H9 (cell line): ENCODE data around the gene MAP4K3. TPM values are rescaled to one million over a fixed set of nuclear protein-coding genes. Genes with fewer than 3 reads are reported as not detected.

Experiments used
- DNase-seq: peaks from one replicate; pipeline ENCODE4 v3.0.0-alpha.2; 2017
- H2AFZ ChIP-seq: one replicate; pipeline ENCODE4 v1.6.1; 2013; ENCODE audit warnings: mild to moderate bottlenecking, low read length, control low read depth, moderate library complexity
- H2AK5ac ChIP-seq: 2 replicates; pipeline ENCODE4 v1.6.1; 2013; ENCODE audit warnings: low read length, control low read depth, mixed read lengths; ENCODE audit not compliant: insufficient read length
- H2BK120ac ChIP-seq: one replicate; pipeline ENCODE4 v1.6.1; 2013; ENCODE audit warnings: low read depth, mild to moderate bottlenecking, low read length, control low read depth, inconsistent platforms; ENCODE audit not compliant: poor library complexity, severe bottlenecking
- H2BK12ac ChIP-seq: 2 replicates; pipeline ENCODE4 v1.6.1; 2013; ENCODE audit warnings: low read length, control low read depth, mixed read lengths, low read depth; ENCODE audit not compliant: insufficient read length
- H2BK15ac ChIP-seq: 2 replicates; pipeline ENCODE4 v1.6.1; 2013; ENCODE audit warnings: low read depth, low read length, control low read depth
- H2BK20ac ChIP-seq: one replicate; pipeline ENCODE4 v1.6.1; 2013; ENCODE audit warnings: low read depth, mild to moderate bottlenecking, low read length, control low read depth, inconsistent platforms; ENCODE audit not compliant: poor library complexity, severe bottlenecking
- H2BK5ac ChIP-seq: 2 replicates; pipeline ENCODE4 v1.6.1; 2013; ENCODE audit warnings: low read length, control low read depth, mixed read lengths; ENCODE audit not compliant: insufficient read length
- H3K14ac ChIP-seq: 2 replicates; pipeline ENCODE4 v1.6.1; 2013; ENCODE audit warnings: low read length, control low read depth; ENCODE audit not compliant: insufficient read depth
- H3K18ac ChIP-seq: 2 replicates; pipeline ENCODE4 v1.6.1; 2013; ENCODE audit warnings: low read depth, mild to moderate bottlenecking, mixed read lengths, low read length, control low read depth; ENCODE audit not compliant: insufficient read length
- H3K23ac ChIP-seq: 2 replicates; pipeline ENCODE4 v1.6.1; 2013; ENCODE audit warnings: low read length, control low read depth, mixed read lengths, low read depth; ENCODE audit not compliant: insufficient read length
- H3K23me2 ChIP-seq: 2 replicates; pipeline ENCODE4 v1.6.1; 2013; ENCODE audit warnings: low read depth, mild to moderate bottlenecking, mixed read lengths, low read length, control low read depth; ENCODE audit not compliant: insufficient read length, poor library complexity, severe bottlenecking
- H3K27ac ChIP-seq: 2 replicates; pipeline ENCODE4 v1.5.1; 2013; ENCODE audit warnings: low read length, control low read depth, mixed read lengths, low read depth; ENCODE audit not compliant: insufficient read length
- H3K27me3 ChIP-seq: 2 replicates; pipeline ENCODE4 v1.6.1; 2013; ENCODE audit warnings: low read length, control low read depth, inconsistent platforms; ENCODE audit not compliant: insufficient read depth
- H3K4ac ChIP-seq: 2 replicates; pipeline ENCODE4 v1.6.1; 2013; ENCODE audit warnings: low read depth, mild to moderate bottlenecking, control low read depth, inconsistent platforms, low read length, moderate library complexity
- H3K4me1 ChIP-seq: 2 replicates; pipeline ENCODE4 v1.6.1; 2013; ENCODE audit warnings: low read length, control low read depth, inconsistent platforms; ENCODE audit not compliant: insufficient read depth
- H3K4me2 ChIP-seq: 2 replicates; pipeline ENCODE4 v1.6.1; 2013; ENCODE audit warnings: low read length, control low read depth, mixed read lengths; ENCODE audit not compliant: insufficient read length, insufficient read depth
- H3K56ac ChIP-seq: 2 replicates; pipeline ENCODE4 v1.6.1; 2013; ENCODE audit warnings: low read depth, mild to moderate bottlenecking, mixed read lengths, low read length, control low read depth; ENCODE audit not compliant: insufficient read length
- H3K79me1 ChIP-seq: 2 replicates; pipeline ENCODE4 v1.6.1; 2013; ENCODE audit warnings: low read depth, mild to moderate bottlenecking, moderate library complexity, low read length, control low read depth, inconsistent platforms; ENCODE audit not compliant: insufficient read depth, poor library complexity, severe bottlenecking
- H3K79me2 ChIP-seq: 2 replicates; pipeline ENCODE4 v1.6.1; 2013; ENCODE audit warnings: low read length, control low read depth, inconsistent platforms; ENCODE audit not compliant: insufficient read depth
- H3K9ac ChIP-seq: 2 replicates; pipeline ENCODE4 v1.6.1; 2013; ENCODE audit warnings: low read length, control low read depth, mixed read lengths; ENCODE audit not compliant: insufficient read length; ENCODE audit errors: extremely low read depth
- H3K9me3 ChIP-seq: one replicate; pipeline ENCODE4 v1.6.1; 2013; ENCODE audit warnings: low read depth, low read length, inconsistent platforms; ENCODE audit not compliant: control insufficient read depth
- H3T11ph ChIP-seq: one replicate; pipeline ENCODE4 v1.6.1; 2013; ENCODE audit warnings: mild to moderate bottlenecking, low read length, control low read depth, inconsistent platforms
- H4K20me1 ChIP-seq: one replicate; pipeline ENCODE4 v1.6.1; 2013; ENCODE audit not compliant: control insufficient read depth, insufficient read length, insufficient read depth
- H4K5ac ChIP-seq: 2 replicates; pipeline ENCODE4 v1.6.1; 2013; ENCODE audit warnings: low read depth, mild to moderate bottlenecking, mixed read lengths, low read length, control low read depth; ENCODE audit not compliant: insufficient read length
- H4K8ac ChIP-seq: replicated peaks from 2 replicates; pipeline ENCODE4 v1.6.1; 2013; ENCODE audit warnings: low read length, control low read depth, mixed read lengths, low read depth; ENCODE audit not compliant: insufficient read length
- H4K91ac ChIP-seq: 2 replicates; pipeline ENCODE4 v1.6.1; 2013; ENCODE audit warnings: low read depth, mild to moderate bottlenecking, moderate library complexity, mixed read lengths, low read length, control low read depth; ENCODE audit not compliant: insufficient read length
- H3K27ac Mint-ChIP-seq, 3 experiments: 2 replicates in 2 of 3; 3 replicates in 1 of 3; pipeline ENCODE4 v1.8.0; 2020 to 2021; ENCODE audit warnings: mixed read lengths in 3 of 3, mild to moderate bottlenecking in 1 of 3, moderate library complexity in 1 of 3
- H3K27me3 Mint-ChIP-seq: 2 replicates; pipeline ENCODE4 v1.8.0; 2021; ENCODE audit warnings: low read depth, mild to moderate bottlenecking, moderate library complexity, mixed read lengths
- H3K36me3 Mint-ChIP-seq, 3 experiments: 2 replicates in 2 of 3; 3 replicates in 1 of 3; pipeline ENCODE4 v1.8.0; 2020 to 2021; ENCODE audit warnings: low read depth in 3 of 3, mixed read lengths in 3 of 3; ENCODE audit not compliant: insufficient read depth in 1 of 3
- H3K4me1 Mint-ChIP-seq, 2 experiments: 2 replicates each; pipeline ENCODE4 v1.8.0; 2020; ENCODE audit warnings: mixed read lengths in 2 of 2
- H3K4me3 Mint-ChIP-seq, 2 experiments: 2 replicates in 1 of 2; 3 replicates in 1 of 2; pipeline ENCODE4 v1.8.0; 2020 to 2021; ENCODE audit warnings: mild to moderate bottlenecking in 2 of 2, mixed read lengths in 2 of 2, moderate library complexity in 1 of 2
- H3K9me3 Mint-ChIP-seq, 2 experiments: 2 replicates in 1 of 2; 3 replicates in 1 of 2; pipeline ENCODE4 v1.8.0; 2020; ENCODE audit warnings: mild to moderate bottlenecking in 2 of 2, mixed read lengths in 2 of 2, moderate library complexity in 1 of 2
- CTCF ChIP-seq: fragments of 200-600 bp; sonication (generic); conservative IDR thresholded peaks from 3 replicates; pipeline ENCODE4 v1.8.0; 2021; ENCODE audit warnings: antibody characterized with exemption, mild to moderate bottlenecking
- total RNA-seq: library from RNA; stranded (reverse); gene quantifications from 2 replicates; pipeline ENCODE4 v1.2.1, GENCODE V29; 2021

The MAP4K3 gene
- total RNA-seq, 1 experiment from 2014 or later: 37.9 TPM

- H3K9me3 ChIP-seq: no peaks in the 10 kb centered on the region
- H2AK5ac ChIP-seq: no peak overlapping the region
- H3K4me1 ChIP-seq: peaks cover 9% of the 10 kb centered on the region; the same call in 1 of the 2 replicates
- Mint-ChIP-seq H3K27ac (no peak overlapping the region), H3K4me3 (no peak overlapping the region), H3K27me3 (no peaks in the 10 kb centered on the region), H3K36me3 (peaks cover 7 to 25% (median 17%) of the 10 kb centered on the region in 3 experiments; a peak in 6 of 7 replicates), H3K4me1 (peaks cover 46 to 47% of the 10 kb centered on the region in 2 experiments), H3K9me3 (peaks cover 0 to 11% of the 10 kb centered on the region in 2 experiments; a peak in 3 of 5 replicates)
- H4K5ac ChIP-seq: no peak overlapping the region
- H2BK20ac ChIP-seq: no peak overlapping the region
- no peaks in the 10 kb centered on the region for H4K20me1 ChIP-seq
- H3K27me3 ChIP-seq: no peaks in the 10 kb centered on the region
- H3K14ac ChIP-seq: no peak overlapping the region
- H2BK15ac ChIP-seq: no peak overlapping the region
- H2BK120ac ChIP-seq: no peak overlapping the region
- H3K23ac ChIP-seq: no peak overlapping the region
- H3K79me2 ChIP-seq: peaks cover 17% of the 10 kb centered on the region; the same call in 1 of the 2 replicates
- H3K4ac ChIP-seq: no peak overlapping the region
- H3K56ac ChIP-seq: no peak overlapping the region
- H2BK12ac ChIP-seq: no peak overlapping the region
- TF ChIP-seq CTCF: no peak
- DNase-seq: no peak
- H3T11ph ChIP-seq: no peak overlapping the region
- H3K9ac ChIP-seq: no peak overlapping the region
- no peaks in the 10 kb centered on the region for H3K79me1 ChIP-seq
- no peak overlapping the region for H3K18ac ChIP-seq
- H4K91ac ChIP-seq: no peak overlapping the region
- H3K23me2 ChIP-seq: no peaks in the 10 kb centered on the region
- no peak overlapping the region for H2AFZ ChIP-seq
- H4K8ac ChIP-seq: no peak overlapping the region
- H3K4me2 ChIP-seq: no peak overlapping the region
- no peak overlapping the region for H2BK5ac ChIP-seq
- no peak overlapping the region for H3K27ac ChIP-seq
Observed at GRCh38 chr2:39386064-39386463, 51.0 kb downstream of the MAP4K3 start.
